ENCODE results near the gene GLOD5. TPM values are rescaled to one million over a fixed set of nuclear protein-coding genes. Genes with fewer than 3 reads are reported as not detected.

Gene GLOD5
- polyA plus RNA-seq, 1 donor from 2014 or later, result not detected

GRCh38 chrX:48772602-48773001 is 11.1 kb downstream of the GLOD5 start:
- no peaks in the 10 kb centered on the region for H3K9me3 ChIP-seq (ENCODE audit: low read length)
- H4K20me1 ChIP-seq (ENCODE audit: insufficient read depth), result no peaks in the 10 kb centered on the region
- no peaks in the 10 kb centered on the region for H3K36me3 ChIP-seq (ENCODE audit: insufficient read depth, low read length)
- no peaks in the 10 kb centered on the region for H3K9me2 ChIP-seq (ENCODE audit: insufficient read depth, low read length)
- TF ChIP-seq RAD21 (conservative IDR thresholded peaks at IDR 0.05) (no peak), SMC3 (conservative IDR thresholded peaks at IDR 0.05; ENCODE audit: poor library complexity) (no peak), MXI1 (conservative IDR thresholded peaks at IDR 0.05; ENCODE audit: poor library complexity, severe bottlenecking) (no peak), CTCF (IDR thresholded peaks at IDR 0.05; ENCODE audit: poor library complexity, severe bottlenecking) (no peak), TAF1 (IDR thresholded peaks at IDR 0.05; ENCODE audit: low read depth) (no peak), POLR2AphosphoS5 (IDR thresholded peaks at IDR 0.05) (no peak), EZH2 (IDR thresholded peaks at IDR 0.05; ENCODE audit: borderline replicate concordance, insufficient read depth, low read length, poor library complexity, severe bottlenecking) (no peak), REST (IDR thresholded peaks at IDR 0.05; ENCODE audit: borderline replicate concordance) (no peak), EP300 (conservative IDR thresholded peaks at IDR 0.05; ENCODE audit: poor library complexity, severe bottlenecking) (no peak)
- H3K4me2 ChIP-seq (ENCODE audit: low read length), result no peak overlapping the region
- H2AFZ ChIP-seq (ENCODE audit: low read depth, low read length), result no peak overlapping the region
- H3K9ac ChIP-seq (ENCODE audit: low read length), result no peak overlapping the region
- H3K4me3 ChIP-seq (ENCODE audit: low read length), result no peak overlapping the region
- no peaks in the 10 kb centered on the region for H3F3A ChIP-seq (ENCODE audit: insufficient read depth, low read length, poor library complexity, severe bottlenecking)
- no peaks in the 10 kb centered on the region for H3K79me2 ChIP-seq (replicated peaks; ENCODE audit: insufficient read depth, low read length)
- H3K27me3 ChIP-seq (ENCODE audit: insufficient read depth, low read depth, low read length), result no peaks in the 10 kb centered on the region
- no peak overlapping the region for H3K27ac ChIP-seq (ENCODE audit: low read length)

- no peak overlapping the region for H3K9ac ChIP-seq (ENCODE audit: low read length)
- H3K9me2 ChIP-seq (ENCODE audit: insufficient read depth, low read length), result no peaks in the 10 kb centered on the region
- no peaks in the 10 kb centered on the region for H3K36me3 ChIP-seq (ENCODE audit: insufficient read depth, low read length)
- no peak overlapping the region for H3K27ac ChIP-seq (ENCODE audit: low read length)
- TF ChIP-seq RAD21 (conservative IDR thresholded peaks at IDR 0.05) (no peak), CTCF (IDR thresholded peaks at IDR 0.05; ENCODE audit: poor library complexity, severe bottlenecking) (no peak), POLR2AphosphoS5 (IDR thresholded peaks at IDR 0.05) (no peak), EP300 (conservative IDR thresholded peaks at IDR 0.05; ENCODE audit: poor library complexity, severe bottlenecking) (no peak), REST (IDR thresholded peaks at IDR 0.05; ENCODE audit: borderline replicate concordance) (no peak)
- H4K20me1 ChIP-seq (ENCODE audit: insufficient read depth), result no peaks in the 10 kb centered on the region
- no peak overlapping the region for H3K4me3 ChIP-seq (ENCODE audit: low read length)
- no peaks in the 10 kb centered on the region for H3F3A ChIP-seq (ENCODE audit: insufficient read depth, low read length, poor library complexity, severe bottlenecking)
- H3K27me3 ChIP-seq (ENCODE audit: insufficient read depth, low read depth, low read length), result no peaks in the 10 kb centered on the region
- H3K9me3 ChIP-seq (ENCODE audit: low read length), result no peaks in the 10 kb centered on the region
- no peak overlapping the region for H3K4me2 ChIP-seq (ENCODE audit: low read length)
- H2AFZ ChIP-seq (ENCODE audit: low read depth, low read length), result no peak overlapping the region
- H3K79me2 ChIP-seq (replicated peaks; ENCODE audit: insufficient read depth, low read length), result no peaks in the 10 kb centered on the region
Measured at GRCh38 chrX:48776818-48777439, 15.4 kb downstream of the GLOD5 start.

Data from neural cell (in vitro differentiated cells).